Erythroblast (primary cell): ENCODE measurements around the gene CXCR1.

Experiments
- GATA1 ChIP-seq: IDR thresholded peaks from 2 replicates; pipeline ENCODE4 v1.6.1; 2011; ENCODE audit warnings: low read depth, mild to moderate bottlenecking, control low read depth, low read length, moderate library complexity
- POLR2A ChIP-seq: IDR thresholded peaks from 2 replicates; pipeline ENCODE4 v1.6.1; 2011; ENCODE audit warnings: mild to moderate bottlenecking, low read length

DNA sequence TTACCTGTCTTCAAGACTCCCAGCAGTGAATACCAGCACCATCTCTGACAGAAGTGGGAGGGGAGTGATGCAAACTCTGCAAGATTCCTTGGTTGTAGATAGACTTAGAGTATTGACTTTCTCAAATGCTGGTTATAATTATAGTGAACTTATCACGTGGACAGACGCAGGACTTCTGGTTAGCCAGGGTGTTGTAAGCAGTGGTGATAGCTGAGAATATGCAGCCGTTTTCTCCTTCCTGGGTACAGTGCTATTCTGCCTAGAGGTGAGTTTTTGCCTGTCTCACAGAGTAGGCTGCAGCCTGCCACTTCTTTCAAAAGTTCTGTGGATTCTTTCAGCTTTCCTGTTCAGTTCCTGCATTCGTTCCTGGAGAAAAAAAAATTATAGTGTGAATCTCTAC lies 41.7 kb downstream of the CXCR1 start:
- TF ChIP-seq POLR2A (no peak), GATA1 (no peak)
